HepG2 (cell line): Measurements from ENCODE around the gene TCF25. TPM values are rescaled to one million over a fixed set of nuclear protein-coding genes. Genes with fewer than 3 reads are reported as not detected.

Source experiments
- ARHGAP35 ChIP-seq: sonication (generic); formaldehyde crosslinking; IDR thresholded peaks from 2 replicates; pipeline ENCODE4 v1.9.0; 2022; ENCODE audit warnings: mild to moderate bottlenecking, inconsistent platforms, moderate library complexity, missing genetic modification reagents, borderline replicate concordance
- BCL6 ChIP-seq: IDR thresholded peaks from 2 replicates; pipeline ENCODE4 v1.6.1; 2016; ENCODE audit warnings: missing genetic modification reagents, missing compliant biosample characterization
- ELF3 ChIP-seq: IDR thresholded peaks from 2 replicates; pipeline ENCODE4 v1.6.1; 2016; ENCODE audit warnings: missing genetic modification reagents, missing compliant biosample characterization
- EZH2 ChIP-seq: conservative IDR thresholded peaks from 2 replicates; pipeline ENCODE4 v1.6.1; 2012; ENCODE audit warnings: mild to moderate bottlenecking, low read depth, low read length, moderate library complexity
- FOXC1 ChIP-seq: sonication (generic); formaldehyde crosslinking; IDR thresholded peaks from 2 replicates; pipeline ENCODE4 v1.8.0; 2022; ENCODE audit warnings: mild to moderate bottlenecking, missing genetic modification reagents, borderline replicate concordance
- IRF2 ChIP-seq: IDR thresholded peaks from 2 replicates; pipeline ENCODE4 v1.6.1; 2018; ENCODE audit warnings: missing genetic modification reagents, missing compliant biosample characterization
- ISL2 ChIP-seq: sonication (generic); formaldehyde crosslinking; IDR thresholded peaks from 2 replicates; pipeline ENCODE4 v1.5.0; 2020; ENCODE audit warnings: missing genetic modification reagents
- KLF12 ChIP-seq: sonication (generic); formaldehyde crosslinking; IDR thresholded peaks from 2 replicates; pipeline ENCODE4 v1.4.0; 2020; ENCODE audit warnings: missing genetic modification reagents, borderline replicate concordance
- KLF6 ChIP-seq: IDR thresholded peaks from 2 replicates; pipeline ENCODE4 v1.8.0; 2016; ENCODE audit warnings: missing biosample characterization, missing genetic modification reagents
- MEF2D ChIP-seq: sonication (generic); formaldehyde crosslinking; IDR thresholded peaks from 2 replicates; pipeline ENCODE4 v1.5.1; 2020; ENCODE audit warnings: mild to moderate bottlenecking, missing genetic modification reagents
- NFE2 ChIP-seq: sonication (generic); formaldehyde crosslinking; IDR thresholded peaks from 2 replicates; pipeline ENCODE4 v1.4.0; 2020; ENCODE audit warnings: missing genetic modification reagents
- PAF1 ChIP-seq: IDR thresholded peaks from 2 replicates; pipeline ENCODE4 v1.6.1; 2016; ENCODE audit warnings: missing genetic modification reagents, missing compliant biosample characterization
- SAFB2 ChIP-seq: sonication (generic); formaldehyde crosslinking; IDR thresholded peaks from 2 replicates; pipeline ENCODE4 v1.5.1; 2020; ENCODE audit warnings: missing genetic modification reagents, low read depth, mild to moderate bottlenecking, borderline replicate concordance
- SMC3 ChIP-seq: IDR thresholded peaks from 2 replicates; pipeline ENCODE4 v1.6.1; 2011; ENCODE audit warnings: low read length, improper control_type of control experiment
- SRY ChIP-seq: sonication (generic); formaldehyde crosslinking; IDR thresholded peaks from 2 replicates; pipeline ENCODE4 v1.8.0; 2022; ENCODE audit warnings: mild to moderate bottlenecking, missing genetic modification reagents
- ZBTB7A ChIP-seq: sonication (generic); formaldehyde crosslinking; IDR thresholded peaks from 2 replicates; pipeline ENCODE4 v1.8.0; 2022; ENCODE audit warnings: mild to moderate bottlenecking, missing genetic modification reagents
- ZFAT ChIP-seq: sonication (generic); formaldehyde crosslinking; conservative IDR thresholded peaks from 2 replicates; pipeline ENCODE4 v1.8.1; 2023; ENCODE audit warnings: missing genetic modification reagents, inconsistent platforms
- ZNF720 ChIP-seq: sonication (generic); formaldehyde crosslinking; IDR thresholded peaks from 2 replicates; pipeline ENCODE4 v1.4.0; 2020; ENCODE audit warnings: missing genetic modification reagents
- ZNF737 ChIP-seq: sonication (generic); formaldehyde crosslinking; IDR thresholded peaks from 2 replicates; pipeline ENCODE4 v1.5.0; 2020; ENCODE audit warnings: missing genetic modification reagents, mild to moderate bottlenecking, borderline replicate concordance
- polyA plus RNA-seq, 8 experiments: library from polyadenylated mRNA; depleted of rRNA in 3 of 8; stranded (reverse) in 7 of 8; unstranded in 1 of 8; fragments of >200 nt; fragmentation: Illumina TruSeq in 4 of 8; extraction: Trizol in 4 of 8; gene quantifications; 2 replicates each; pipeline versions ENCODE4 v1.2.1 to v1.2.3, GENCODE V29; 2011 to 2016; ENCODE audit warnings: low read depth in 4 of 8, missing spikeins in 1 of 8, mixed read lengths in 1 of 8; ENCODE audit not compliant: insufficient read depth in 1 of 8
- total RNA-seq, 5 experiments: library from RNA; depleted of rRNA; stranded (reverse); fragments of >200 nt; fragmentation: Illumina TruSeq; extraction: Trizol; gene quantifications; 2 replicates each; pipeline ENCODE4 v1.2.3, GENCODE V29; 2016; ENCODE audit warnings: low read depth in 1 of 5
- TF ChIP-seq, protein P1 (sequence below), 2 experiments: sonication (generic) in 1 of 2; formaldehyde crosslinking in 1 of 2; IDR thresholded peaks; 2 replicates each; pipeline versions ENCODE4 v1.4.0 to v1.6.1; 2018 to 2020; ENCODE audit warnings: missing genetic modification reagents in 2 of 2, borderline replicate concordance in 1 of 2, low read depth in 1 of 2, mild to moderate bottlenecking in 1 of 2, missing biosample characterization in 1 of 2
- TF ChIP-seq, protein P2 (sequence below): sonication (generic); formaldehyde crosslinking; IDR thresholded peaks from 2 replicates; pipeline ENCODE4 v1.4.0; 2020; ENCODE audit warnings: missing genetic modification reagents
- TF ChIP-seq, protein P3 (sequence below): sonication (generic); formaldehyde crosslinking; IDR thresholded peaks from 2 replicates; pipeline ENCODE4 v1.8.0; 2022; ENCODE audit warnings: mild to moderate bottlenecking, missing genetic modification reagents, moderate library complexity
- TF ChIP-seq, protein P4 (sequence below): sonication (generic); formaldehyde crosslinking; IDR thresholded peaks from 2 replicates; pipeline ENCODE4 v1.5.0; 2020; ENCODE audit warnings: missing genetic modification reagents, mild to moderate bottlenecking, borderline replicate concordance
- TF ChIP-seq, protein P5 (sequence below): sonication (generic); formaldehyde crosslinking; conservative IDR thresholded peaks from 2 replicates; pipeline ENCODE4 v1.4.0; 2020; ENCODE audit warnings: missing genetic modification reagents
- TF ChIP-seq, protein P6 (sequence below): sonication (generic); formaldehyde crosslinking; IDR thresholded peaks from 2 replicates; pipeline ENCODE4 v1.4.0; 2020; ENCODE audit warnings: mild to moderate bottlenecking, missing genetic modification reagents

TCF25 gene
- total and polyA plus RNA-seq, 2 of the 13 experiments (the other 11 are each of a cell fraction or from before 2014, with no cell fraction given): 138 to 206 TPM

DNA sequence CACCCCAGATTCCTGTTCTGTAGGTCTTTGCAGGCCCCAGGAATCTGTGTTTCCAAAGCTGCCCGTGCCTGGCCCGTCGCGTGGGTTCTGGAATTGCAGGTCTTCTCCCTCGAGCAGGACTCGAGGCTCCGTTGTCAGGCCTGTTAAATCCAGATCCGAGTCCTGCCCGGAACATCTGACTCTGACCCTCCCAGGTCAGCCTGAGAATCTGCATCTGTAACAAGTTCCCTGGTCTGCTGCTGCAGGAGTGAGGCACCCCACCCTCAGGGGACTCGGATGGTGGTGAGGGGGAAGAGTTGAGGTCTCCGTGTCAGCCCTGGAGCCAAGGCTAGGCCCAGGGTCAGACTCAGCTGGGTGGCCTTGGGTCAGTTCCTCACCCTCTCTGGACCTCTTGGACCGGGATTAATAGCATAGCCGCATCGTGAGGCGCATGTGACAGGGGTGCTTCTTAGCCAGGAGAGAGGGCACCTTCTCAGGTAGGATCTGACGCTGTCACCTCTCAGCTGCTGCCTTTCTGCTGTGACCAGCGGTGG, 36.3 kb upstream of the TCF25 start (continued):
- TF ChIP-seq ZFAT (CRISPR knock-in tag): no peak
- 0 out of 2 replicates have a peak, but pooled peaks have one; percentile 17 for TF ChIP-seq SRY (CRISPR knock-in tag)
- TF ChIP-seq ZNF737 (CRISPR knock-in tag): no peak
- TF ChIP-seq, protein P1, sequence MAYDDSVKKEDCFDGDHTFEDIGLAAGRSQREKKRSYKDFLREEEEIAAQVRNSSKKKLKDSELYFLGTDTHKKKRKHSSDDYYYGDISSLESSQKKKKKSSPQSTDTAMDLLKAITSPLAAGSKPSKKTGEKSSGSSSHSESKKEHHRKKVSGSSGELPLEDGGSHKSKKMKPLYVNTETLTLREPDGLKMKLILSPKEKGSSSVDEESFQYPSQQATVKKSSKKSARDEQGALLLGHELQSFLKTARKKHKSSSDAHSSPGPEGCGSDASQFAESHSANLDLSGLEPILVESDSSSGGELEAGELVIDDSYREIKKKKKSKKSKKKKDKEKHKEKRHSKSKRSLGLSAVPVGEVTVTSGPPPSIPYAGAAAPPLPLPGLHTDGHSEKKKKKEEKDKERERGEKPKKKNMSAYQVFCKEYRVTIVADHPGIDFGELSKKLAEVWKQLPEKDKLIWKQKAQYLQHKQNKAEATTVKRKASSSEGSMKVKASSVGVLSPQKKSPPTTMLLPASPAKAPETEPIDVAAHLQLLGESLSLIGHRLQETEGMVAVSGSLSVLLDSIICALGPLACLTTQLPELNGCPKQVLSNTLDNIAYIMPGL (CRISPR knock-in tag; IDR thresholded peaks at IDR 0.05; ENCODE audit: borderline replicate concordance in 1 of 2, low read depth in 1 of 2): no peak
- TF ChIP-seq PAF1 (CRISPR knock-in tag): no peak; the same call in 1 of the 2 replicates
- TF ChIP-seq, protein P2, sequence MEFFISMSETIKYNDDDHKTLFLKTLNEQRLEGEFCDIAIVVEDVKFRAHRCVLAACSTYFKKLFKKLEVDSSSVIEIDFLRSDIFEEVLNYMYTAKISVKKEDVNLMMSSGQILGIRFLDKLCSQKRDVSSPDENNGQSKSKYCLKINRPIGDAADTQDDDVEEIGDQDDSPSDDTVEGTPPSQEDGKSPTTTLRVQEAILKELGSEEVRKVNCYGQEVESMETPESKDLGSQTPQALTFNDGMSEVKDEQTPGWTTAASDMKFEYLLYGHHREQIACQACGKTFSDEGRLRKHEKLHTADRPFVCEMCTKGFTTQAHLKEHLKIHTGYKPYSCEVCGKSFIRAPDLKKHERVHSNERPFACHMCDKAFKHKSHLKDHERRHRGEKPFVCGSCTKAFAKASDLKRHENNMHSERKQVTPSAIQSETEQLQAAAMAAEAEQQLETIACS (CRISPR knock-in tag): no peak
- TF ChIP-seq ISL2 (CRISPR knock-in tag): no peak
- no peak for TF ChIP-seq KLF6 (CRISPR knock-in tag)
- TF ChIP-seq KLF12 (CRISPR knock-in tag): no peak
- no peak for TF ChIP-seq ELF3 (CRISPR knock-in tag)
- TF ChIP-seq SMC3: no peak
- no peak for TF ChIP-seq EZH2
- TF ChIP-seq, protein P3, sequence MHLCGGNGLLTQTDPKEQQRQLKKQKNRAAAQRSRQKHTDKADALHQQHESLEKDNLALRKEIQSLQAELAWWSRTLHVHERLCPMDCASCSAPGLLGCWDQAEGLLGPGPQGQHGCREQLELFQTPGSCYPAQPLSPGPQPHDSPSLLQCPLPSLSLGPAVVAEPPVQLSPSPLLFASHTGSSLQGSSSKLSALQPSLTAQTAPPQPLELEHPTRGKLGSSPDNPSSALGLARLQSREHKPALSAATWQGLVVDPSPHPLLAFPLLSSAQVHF (CRISPR knock-in tag): no peak
- no peak for TF ChIP-seq ZNF720 (CRISPR knock-in tag)
- no peak for TF ChIP-seq SAFB2 (CRISPR knock-in tag)
- TF ChIP-seq ARHGAP35 (CRISPR knock-in tag): peak; percentile 18; the same call in 1 of the 2 replicates
- no peak for TF ChIP-seq MEF2D (CRISPR knock-in tag)
- TF ChIP-seq, protein P4, sequence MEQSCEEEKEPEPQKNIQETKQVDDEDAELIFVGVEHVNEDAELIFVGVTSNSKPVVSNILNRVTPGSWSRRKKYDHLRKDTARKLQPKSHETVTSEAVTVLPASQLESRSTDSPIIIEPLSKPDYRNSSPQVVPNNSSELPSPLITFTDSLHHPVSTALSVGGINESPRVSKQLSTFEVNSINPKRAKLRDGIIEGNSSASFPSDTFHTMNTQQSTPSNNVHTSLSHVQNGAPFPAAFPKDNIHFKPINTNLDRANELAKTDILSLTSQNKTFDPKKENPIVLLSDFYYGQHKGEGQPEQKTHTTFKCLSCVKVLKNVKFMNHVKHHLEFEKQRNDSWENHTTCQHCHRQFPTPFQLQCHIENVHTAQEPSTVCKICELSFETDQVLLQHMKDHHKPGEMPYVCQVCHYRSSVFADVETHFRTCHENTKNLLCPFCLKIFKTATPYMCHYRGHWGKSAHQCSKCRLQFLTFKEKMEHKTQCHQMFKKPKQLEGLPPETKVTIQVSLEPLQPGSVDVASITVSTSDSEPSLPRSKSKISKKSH: peak; percentile 34; the same call in 1 of the 2 replicates
- TF ChIP-seq, protein P5, sequence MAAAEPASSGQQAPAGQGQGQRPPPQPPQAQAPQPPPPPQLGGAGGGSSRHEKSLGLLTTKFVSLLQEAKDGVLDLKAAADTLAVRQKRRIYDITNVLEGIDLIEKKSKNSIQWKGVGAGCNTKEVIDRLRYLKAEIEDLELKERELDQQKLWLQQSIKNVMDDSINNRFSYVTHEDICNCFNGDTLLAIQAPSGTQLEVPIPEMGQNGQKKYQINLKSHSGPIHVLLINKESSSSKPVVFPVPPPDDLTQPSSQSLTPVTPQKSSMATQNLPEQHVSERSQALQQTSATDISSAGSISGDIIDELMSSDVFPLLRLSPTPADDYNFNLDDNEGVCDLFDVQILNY (CRISPR knock-in tag): 0 out of 2 replicates have a peak, but pooled peaks have one; percentile 36
- TF ChIP-seq, protein P6, sequence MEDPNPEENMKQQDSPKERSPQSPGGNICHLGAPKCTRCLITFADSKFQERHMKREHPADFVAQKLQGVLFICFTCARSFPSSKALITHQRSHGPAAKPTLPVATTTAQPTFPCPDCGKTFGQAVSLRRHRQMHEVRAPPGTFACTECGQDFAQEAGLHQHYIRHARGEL: no peak
- 0 out of 2 replicates have a peak, but pooled peaks have one; percentile 18 for TF ChIP-seq FOXC1 (CRISPR knock-in tag)
- 0 out of 2 replicates have a peak, but pooled peaks have one; percentile 37 for TF ChIP-seq ZBTB7A (CRISPR knock-in tag)
- TF ChIP-seq NFE2: 0 out of 2 replicates have a peak, but pooled peaks have one; percentile 17
- TF ChIP-seq IRF2 (CRISPR knock-in tag): no peak
- no peak for TF ChIP-seq BCL6 (CRISPR knock-in tag)
